Measurements from ENCODE around the gene APOBEC2.

APOBEC2 gene

DNA sequence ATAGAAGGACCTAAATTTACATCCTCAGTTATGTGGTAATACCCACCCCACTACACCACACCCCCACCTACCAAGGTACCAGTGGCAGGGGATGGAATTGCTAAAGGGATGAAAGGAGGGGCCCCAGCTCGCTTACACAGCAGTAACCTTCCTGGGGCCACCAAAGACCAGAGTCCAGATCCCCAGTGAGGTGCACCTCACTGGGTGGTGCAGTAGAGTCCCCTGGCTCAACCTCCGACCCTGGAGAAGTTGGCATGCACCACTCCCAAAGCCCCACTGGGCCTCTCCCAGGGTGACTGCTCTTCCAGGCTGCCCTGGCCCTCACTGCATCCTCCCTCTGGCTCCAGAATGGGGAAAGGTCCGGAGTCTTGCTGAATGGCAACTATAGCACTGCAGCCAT lies 14.8 kb upstream of the APOBEC2 start:
- no peak for DNase-seq

DNA sequence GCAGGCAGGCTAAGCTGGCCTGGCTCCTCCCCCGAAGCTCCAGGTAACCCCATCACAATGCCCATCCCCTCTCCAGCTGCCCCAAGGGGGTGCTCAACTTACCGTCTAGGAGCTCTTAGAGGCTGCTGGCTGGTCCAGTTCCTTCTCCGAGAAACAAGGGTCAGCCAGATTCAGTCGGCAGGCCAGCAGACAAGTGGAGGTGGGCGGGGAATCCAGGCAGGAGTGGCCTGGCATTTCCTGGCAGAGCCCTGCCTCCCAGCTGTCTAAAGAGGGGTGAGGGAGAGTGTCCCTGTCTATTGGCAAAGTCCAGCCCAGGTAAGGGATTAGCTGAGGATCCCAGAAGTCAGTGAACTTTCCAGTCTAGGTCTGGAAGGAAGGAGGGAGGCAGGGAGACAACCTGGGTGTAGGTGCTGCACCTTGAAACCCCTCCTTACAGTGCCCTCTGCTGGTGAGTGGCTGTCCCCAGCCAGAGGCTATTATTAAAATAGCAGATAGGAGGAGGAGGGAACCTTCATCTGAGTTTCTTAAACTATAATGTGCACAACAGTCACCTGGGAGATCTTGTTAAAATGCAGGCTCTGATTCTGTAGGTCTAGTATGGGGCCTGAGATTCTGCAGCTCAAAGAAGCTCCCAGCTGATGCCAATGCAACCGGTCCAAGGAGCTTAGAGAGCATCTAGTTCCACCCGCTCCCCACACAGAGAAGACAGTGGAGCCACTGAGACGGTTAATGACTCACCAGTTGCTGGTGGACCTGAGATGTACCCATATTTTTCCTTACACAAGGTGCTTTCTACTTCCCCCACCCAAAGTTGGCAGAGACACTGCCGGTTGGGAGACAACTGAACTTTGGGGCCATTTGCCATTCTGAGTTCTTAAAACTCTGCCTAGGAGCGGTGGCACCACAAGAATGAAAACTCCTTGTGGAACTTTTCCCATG lies 13.7 kb upstream of the APOBEC2 start, which contains the start of gene UNC5CL:
TSS of gene UNC5CL (minus strand) at position 162 of the 939 bp plus-strand sequence. CDS start 4,147 bp downstream, outside the sequence.
- peak in 1 of 2 experiments; percentile 14 for DNase-seq

DNA sequence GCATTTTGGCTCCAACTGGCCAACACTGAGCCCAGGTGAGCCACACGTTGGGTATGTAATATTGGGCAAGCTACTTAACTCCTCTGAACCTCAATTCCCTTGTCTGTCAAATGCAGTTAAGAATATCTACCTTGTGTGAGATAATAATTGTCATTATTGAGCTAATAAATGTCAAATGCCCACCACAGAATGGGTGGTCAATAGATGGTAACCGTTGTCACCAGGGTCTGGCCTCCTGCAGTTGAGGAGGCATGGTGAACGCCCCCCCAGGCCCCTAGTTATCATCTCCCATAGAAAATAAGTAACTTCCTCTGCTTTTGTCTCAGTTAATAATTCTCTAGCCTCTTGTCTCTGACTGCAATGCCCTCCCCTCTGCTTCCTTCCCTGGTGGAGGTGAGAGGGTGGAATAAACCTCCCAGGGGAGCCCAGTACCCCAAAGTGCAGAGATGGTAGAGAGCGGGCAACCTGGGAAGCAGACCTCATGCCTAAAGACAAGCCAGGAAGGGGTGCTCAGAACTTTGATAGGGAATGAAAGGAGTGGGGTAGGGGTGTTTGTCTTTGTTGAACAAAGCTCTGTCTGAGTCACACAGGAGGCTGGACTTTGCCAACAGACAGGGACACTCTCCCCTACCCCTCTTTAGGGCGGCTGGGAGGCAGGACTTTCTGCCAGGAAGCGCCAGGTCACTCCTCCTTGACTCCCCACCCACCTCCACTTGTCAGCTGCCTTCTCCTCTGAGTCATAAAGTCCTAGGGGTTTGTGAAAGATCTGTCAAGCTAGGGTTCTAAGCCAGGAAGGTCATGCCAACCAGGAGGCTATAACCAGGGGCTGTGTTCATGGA lies 12.7 kb upstream of the APOBEC2 start:
- DNase-seq: no peak

DNA sequence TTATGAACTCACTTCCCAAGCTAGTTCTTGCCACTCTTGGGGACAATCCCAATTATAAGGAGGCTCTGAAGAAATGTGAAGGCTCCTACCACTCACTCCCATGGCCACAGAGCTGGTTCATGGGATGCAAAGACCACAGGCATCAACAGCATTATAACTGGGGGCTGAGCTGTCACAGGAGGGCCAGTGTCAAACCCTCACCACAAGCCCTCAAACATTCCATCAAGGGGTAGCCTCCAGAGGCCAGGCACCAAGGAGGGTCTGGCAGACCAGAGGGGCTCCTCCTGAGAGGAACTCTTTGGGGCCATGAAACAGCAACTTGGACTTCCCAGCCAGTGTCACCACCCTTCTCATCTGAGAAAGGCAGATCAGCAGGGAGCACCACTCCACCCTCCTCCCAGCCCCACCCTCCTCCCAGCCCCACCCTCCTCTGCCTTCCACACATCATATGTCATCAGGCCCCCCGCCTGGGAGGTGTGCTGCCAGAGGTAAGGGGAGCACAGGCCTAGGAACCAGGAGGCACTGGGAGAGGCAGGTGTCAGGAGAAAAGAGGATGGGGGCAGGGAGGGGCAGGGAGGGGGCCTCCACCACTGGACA lies 12.0 kb upstream of the APOBEC2 start:
- DNase-seq: no peak

DNA sequence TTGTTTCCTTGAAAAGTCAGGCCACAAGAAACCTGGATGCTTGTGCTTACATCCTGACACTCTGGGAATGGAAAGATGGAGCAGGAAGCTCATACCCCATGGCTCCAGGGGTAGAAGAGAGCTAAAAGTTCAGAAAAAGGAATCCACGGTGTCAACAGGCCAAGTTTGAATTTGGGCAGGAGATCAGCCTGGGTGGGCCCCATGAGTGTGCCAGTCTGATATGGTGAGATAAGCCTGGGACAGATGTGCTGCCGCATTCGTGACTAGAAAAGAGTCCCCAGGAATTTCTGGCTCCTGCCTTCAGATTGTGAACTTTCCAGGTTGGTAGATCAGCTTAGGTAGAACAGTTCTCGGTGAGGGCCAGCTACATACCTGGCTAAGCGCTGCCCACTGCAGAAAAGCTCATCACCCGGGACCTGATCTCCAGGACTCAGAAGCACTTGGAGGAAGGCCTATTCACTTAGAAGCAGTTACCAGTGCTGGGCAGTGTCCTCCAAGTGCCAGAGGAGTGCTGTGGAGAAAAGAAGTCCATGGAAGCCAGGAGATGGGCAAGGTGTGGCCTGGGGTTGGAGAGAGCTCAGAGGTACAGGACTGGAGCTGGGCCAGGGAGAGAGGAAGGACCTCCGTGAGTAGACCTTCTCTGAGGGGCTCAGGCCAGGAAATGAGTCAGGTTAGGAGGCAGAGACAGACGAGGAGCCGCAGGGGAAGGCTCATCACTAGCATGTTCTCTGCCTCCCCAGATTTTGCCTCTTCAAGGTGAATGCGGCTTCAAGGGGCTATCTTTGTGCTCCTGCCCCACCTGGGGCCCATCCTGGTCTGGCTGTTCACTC lies 10.6 kb upstream of the APOBEC2 start, which contains the start of gene TSPO2:
TSS of gene TSPO2 (plus strand) at position 242 of the 830 bp plus-strand sequence. CDS start at position 761, 519 bp downstream.
- no peak for DNase-seq

DNA sequence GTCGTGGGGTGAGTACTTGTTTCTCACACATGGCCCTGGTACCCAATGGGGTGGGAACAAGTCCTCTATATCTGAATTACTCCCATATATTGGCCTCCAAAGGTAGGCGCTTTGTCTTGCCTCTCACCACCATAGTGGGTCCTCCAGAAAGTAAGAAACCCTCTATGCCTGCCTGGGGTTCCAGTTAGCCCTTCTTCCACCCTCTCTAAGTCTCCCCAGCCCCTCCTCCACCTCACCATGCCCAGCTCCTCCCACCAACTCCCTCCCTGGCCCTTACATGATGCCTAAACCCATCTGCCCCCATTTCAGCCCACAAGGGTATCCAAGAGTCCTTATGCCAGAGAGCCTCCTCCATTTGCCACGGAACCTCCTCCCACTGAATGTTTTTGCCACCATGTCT lies 9.9 kb upstream of the APOBEC2 start:
- DNase-seq: no peak

DNA sequence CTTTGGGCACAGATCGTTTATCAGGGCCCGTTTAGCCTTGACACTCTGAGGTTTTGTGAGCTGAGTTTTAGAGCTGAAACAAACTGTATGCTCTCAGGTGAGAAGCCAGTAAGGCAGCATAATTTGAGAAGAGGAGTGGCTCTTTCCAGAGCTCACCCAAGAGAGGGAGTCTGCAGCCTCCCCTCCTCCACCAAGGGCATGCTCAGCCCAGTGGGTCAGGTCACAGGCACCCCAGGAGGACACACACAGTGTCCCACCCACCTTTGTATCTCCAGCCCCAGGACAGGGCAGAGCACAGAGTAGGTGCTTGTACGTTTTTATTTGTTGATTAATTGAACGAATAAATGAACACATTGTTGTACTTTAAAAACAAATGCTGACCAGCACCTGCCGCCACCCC lies 7.3 kb upstream of the APOBEC2 start:
- DNase-seq: no peak

DNA sequence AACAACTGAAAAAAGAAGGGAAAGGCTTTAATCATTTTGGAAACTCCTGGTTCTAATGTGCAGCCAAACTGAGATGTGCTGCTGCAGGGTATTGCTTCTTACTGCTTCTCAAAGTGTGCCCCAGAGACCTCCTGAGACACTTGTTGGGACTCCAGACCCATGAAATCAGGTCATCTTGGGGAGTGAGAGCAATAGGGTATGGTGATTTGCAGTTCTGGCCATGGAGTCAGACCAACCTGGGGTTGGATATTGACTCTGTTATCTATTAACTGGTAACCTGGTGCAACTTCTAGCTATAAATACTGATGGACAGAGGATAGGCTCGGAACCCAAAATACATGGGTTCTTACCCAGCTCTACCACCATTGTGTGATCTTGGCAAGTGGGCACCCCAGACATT lies 6.9 kb upstream of the APOBEC2 start:
- DNase-seq: no peak

DNA sequence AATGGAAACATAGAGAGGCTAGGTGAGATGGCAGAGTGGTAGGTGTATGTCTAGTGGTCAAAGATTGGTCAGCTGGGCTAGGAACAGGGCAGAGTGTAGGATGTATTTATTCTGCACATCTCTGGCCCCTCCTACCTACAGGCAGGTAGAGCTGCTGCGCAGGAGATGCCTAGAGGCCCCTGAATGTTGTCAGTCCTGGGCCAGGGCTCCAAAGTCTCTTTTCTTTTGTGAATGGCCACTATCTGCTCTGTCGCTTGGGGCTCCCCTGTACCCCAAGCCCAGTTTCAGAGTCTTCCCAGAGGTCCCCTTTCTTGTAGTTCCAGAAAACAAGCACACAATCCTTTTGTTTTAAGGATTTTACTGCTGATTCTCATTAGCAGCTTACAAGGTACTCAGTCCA lies 5.7 kb upstream of the APOBEC2 start:
- DNase-seq: no peak

DNA sequence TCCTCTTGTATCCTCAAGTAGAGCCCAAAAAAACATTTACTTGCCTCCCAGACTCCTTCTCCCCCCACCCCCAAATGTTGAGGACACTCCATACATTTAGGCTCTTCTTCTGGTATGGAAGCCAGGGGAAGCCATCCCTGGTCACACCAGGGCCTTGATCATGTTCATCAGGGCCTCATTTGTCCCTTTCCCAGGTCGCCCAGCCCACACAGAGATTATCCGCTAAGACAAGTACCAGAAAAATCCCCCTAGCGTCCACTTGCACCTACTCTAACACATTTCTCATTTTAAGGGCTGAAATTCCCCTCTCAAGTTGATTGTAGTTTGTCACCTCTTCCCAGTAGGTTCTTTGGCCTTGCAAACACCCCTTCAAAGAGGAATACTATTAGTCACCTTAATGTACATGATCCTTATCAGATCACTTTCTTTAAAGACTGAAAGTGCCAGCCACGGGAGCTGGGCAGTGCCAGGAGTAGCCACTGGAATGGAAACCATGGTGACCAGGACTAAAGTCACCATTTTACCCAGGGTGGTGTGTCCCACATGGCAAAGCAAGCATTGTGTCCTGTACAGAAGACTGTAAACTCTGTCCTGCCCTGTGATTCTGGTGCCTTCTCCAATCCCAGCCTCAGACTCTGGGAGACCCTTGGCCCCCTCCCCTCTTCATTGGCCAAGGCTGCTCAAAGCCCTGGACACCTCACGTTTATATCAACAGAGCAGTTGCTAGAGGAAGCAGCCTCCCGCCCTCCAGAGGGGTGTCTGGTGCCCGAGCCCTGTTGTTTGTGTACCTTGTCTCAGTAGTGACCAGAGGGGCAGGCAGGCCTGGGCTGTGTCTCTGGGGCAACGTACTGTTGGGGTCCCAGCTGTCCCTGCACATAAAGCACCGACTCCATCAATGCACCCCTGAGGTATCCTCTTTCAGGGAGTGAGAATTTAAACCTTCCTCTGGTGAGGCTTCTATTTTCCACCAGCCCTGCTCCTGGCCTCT lies 5.0 kb upstream of the APOBEC2 start:
- no peak for DNase-seq

DNA sequence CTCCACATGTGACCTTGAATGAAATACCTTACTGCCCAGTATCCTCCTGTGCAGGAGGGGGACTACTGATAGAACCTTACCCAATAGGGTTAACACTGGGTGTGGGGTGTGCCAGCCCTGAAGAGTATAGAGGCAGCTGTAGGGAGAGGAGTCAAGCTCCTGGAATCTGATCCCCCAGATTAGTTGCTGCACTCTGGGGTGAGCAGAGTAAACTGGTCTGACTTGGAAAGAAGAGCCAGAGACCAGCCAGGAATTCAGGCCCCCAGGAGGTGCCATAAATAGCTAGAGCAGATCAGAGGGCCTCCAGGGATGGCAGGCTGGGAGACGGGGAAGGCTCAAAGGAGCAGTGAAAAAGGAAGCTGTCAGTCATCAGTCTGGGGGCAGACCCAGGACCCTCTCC lies 3.5 kb upstream of the APOBEC2 start:
- DNase-seq: no peak

DNA sequence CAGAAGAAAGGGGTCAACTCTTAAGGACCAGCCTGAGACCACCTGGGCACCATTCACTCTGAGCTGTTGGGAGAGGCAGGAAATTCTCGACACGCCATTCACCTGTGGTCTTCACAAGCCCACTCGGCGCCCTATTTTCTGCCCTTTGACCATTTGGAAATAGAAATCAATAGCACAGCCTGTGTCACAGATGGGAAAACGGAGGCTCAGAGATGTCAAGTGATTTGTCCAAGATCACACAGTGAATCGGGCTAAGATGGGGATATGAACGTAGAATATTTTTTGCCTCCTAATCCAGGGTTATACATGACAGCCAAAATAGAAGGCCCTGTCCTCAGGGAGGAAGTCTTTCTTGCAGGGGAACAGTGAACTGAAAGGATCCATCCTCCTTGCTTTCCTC lies 3.0 kb upstream of the APOBEC2 start:
- DNase-seq: no peak

DNA sequence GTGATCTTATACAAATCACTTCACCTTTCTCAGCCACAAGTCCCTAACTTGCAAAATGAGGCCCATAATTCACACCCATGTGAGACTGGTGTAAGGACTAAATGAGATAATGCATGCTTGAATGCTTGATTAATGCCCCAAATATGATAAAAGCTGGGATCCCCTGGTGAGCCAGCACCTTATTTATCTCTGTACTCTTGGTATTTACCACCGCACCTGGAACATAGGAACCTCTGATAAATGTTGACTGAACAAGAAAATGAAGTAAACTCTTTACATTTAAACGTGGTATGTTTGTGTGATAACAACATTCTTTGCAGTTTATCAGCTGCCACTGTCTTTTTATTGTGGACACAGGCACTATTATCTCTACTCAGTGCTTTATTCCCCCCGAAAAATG lies 2.5 kb upstream of the APOBEC2 start:
- no peak for DNase-seq

DNA sequence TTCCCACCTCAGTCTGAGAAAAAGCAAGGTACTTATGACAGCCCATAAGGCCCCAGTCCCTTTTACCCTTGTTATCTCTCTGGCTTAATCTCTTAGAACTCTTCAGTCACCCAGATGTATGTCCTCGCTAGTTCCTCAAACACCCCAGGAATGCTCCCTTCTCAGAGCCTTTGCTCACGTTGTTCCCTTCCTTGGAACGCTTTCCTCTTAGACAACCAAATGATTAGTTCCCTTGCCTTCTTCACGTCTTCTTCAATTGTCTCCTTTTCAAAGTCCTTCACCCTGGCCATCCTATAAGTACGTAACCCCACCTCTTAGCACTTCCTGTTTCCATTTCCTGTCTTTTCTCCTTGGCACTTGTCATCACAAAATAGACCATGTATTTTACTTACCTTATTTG lies 1.1 kb upstream of the APOBEC2 start:
- no peak for DNase-seq

DNA sequence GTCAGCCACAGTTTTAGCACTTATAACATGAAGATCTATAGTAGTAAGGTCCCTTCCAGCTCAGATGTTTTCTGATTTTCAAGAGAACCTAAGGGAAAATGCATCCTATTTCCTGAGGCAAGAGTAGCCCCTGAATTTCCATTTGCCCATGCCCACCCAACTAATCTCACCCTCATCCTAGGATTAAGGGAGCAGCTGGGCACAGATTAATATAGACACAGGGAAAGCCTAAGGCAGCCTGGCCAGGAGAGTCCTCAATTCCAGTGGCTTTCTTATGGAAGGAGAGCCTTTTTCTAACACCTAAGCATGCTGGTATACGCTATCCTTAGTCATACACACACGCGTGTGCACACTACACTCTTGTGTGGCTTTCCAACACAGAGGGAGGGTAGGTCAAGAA lies 1.5 kb downstream of the APOBEC2 start:
- DNase-seq: no peak

DNA sequence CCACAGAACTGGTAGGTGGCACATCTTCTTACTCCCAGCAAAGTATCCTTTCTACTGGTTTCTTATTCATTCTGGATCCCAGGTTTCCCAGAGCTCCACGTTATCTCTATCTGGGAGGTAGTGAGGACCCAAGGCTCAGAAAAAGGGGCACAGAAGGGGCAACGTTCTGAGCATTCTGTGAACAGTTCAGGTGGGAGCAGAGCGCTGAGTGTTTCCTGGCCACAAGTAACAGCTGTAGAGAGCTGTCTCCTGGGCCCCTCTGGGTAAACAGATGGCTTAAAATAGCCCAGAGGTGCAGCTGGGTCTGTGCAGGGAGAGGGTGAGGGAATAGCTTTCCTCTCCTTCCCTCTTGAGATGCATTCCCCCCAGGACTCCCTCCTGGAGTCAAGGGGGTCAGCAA lies 2.1 kb downstream of the APOBEC2 start:
- no peak for DNase-seq

DNA sequence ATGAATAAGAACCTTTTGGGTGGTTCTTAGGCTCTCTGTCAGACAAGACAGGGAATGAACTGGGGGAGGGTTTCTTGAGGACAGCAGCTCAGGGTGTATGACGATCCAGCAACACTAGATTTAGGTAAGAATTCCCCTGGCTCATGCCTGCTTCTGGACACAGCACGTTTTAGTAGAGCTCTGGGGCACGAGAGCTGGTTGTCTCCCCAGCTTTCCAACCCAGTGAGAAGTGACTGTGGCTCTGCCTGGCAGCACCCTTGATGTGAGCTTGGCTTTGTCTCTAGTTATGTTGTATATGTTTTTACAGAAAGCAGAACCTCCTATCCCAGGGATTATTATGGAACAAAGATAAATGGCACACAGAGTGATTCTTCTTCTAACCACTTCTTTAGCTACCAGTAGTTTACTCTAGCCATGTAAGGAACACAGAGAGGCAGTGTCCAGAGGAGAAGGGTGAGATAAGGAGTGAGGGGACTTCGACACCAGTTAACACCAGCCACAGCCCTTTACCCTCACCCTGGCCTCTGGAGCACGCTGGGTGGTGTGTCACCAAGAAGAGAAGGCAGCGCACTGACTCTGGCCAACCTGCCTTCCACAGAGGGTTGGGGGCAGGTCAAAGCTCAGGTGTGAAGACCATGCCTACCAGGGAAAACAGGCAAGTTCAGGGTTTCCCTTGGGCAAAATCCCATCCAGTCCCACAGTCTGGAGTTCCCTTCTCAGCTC lies 3.9 kb downstream of the APOBEC2 start:
- DNase-seq: no peak

DNA sequence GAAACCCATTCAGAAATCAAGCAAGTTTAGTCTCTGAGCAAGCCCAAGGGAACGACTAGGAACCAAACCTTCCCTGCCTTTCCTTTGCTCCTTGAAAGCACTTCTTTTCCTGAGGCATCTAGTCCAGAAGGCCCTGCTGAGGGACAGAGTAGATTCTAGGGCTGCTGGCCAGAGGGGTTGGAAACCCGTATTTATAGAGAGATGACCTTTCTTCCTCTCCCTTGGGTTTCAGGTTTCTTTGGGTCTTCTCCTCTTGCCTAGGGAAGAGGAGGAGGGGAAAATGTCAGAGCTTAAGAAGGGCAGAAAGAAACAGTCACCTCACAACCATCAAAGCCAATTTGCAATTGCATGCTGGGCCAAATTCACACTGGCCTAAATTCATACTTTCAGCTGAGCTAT lies 5.8 kb downstream of the APOBEC2 start:
- no peak for DNase-seq

DNA sequence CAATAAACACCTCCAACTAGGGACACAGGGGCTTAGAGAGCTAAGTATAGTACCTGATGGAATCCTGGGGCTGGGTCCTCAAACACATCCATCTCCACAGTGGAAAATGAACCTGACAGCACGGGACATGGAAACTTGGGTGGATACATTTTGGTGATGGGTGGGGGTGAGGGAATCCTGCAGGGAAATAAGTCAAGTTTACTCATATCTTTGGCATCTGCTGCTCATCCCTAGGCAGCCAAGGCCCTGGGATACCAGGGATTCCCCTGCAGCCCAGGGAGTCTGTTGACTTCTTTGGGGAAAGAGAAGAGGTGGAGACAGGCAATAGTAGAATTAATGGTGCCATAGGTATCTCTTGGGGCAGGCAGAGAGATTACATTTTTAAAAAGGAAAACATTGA lies 6.6 kb downstream of the APOBEC2 start:
- DNase-seq: peak in 1 of 2 experiments; percentile 3

DNA sequence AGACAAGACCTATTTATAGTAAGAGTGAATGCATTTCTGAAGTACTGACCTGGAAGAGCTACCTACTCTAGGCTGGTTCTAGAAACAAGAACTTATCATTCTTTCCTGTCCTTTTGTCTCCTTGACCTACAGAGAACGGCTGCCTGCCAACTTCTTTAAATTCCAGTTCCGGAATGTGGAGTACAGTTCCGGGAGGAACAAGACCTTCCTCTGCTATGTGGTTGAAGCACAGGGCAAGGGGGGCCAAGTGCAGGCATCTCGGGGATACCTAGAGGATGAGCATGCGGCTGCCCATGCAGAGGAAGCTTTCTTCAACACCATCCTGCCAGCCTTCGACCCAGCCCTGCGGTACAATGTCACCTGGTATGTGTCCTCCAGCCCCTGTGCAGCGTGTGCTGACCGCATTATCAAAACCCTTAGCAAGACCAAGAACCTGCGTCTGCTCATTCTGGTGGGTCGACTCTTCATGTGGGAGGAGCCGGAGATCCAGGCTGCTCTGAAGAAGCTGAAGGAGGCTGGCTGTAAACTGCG lies 8.3 kb downstream of the APOBEC2 start:
- no peak for DNase-seq

Data from SW 1271 (cell line).